ENCODE measurements around the gene ELAVL2.

Gene ELAVL2

GRCh38 chr9:23826120-23826629 is at the start of gene ELAVL2:
Gene ELAVL2 (minus strand): TSS chr9:23826240. CDS start chr9:23762234, 64,006 bp downstream.
- no peak for DNase-seq (ENCODE audit: low read depth in 2 of 2)

- no peak for DNase-seq (ENCODE audit: low read depth in 2 of 2)
These were observed 32.2 kb upstream of the ELAVL2 start for GRCh38 chr9:23858234-23858633.

- DNase-seq (ENCODE audit: low read depth in 2 of 2): no peak
These were observed 30.0 kb upstream of the ELAVL2 start for GRCh38 chr9:23855873-23856604.

- no peak for DNase-seq (ENCODE audit: low read depth in 2 of 2)
These were observed 24.9 kb upstream of the ELAVL2 start for GRCh38 chr9:23850690-23851629.

GRCh38 chr9:23850242-23850689 is 24.2 kb upstream of the ELAVL2 start:
- no peak for DNase-seq (ENCODE audit: low read depth in 2 of 2)

GRCh38 chr9:23849379-23850035 is 23.5 kb upstream of the ELAVL2 start:
- no peak for DNase-seq (ENCODE audit: low read depth in 2 of 2)

- DNase-seq (ENCODE audit: low read depth in 2 of 2): no peak
These were observed 16.6 kb upstream of the ELAVL2 start for GRCh38 chr9:23842565-23843129.

- DNase-seq (ENCODE audit: low read depth in 2 of 2): no peak
These were observed 15.3 kb upstream of the ELAVL2 start for GRCh38 chr9:23841304-23841703.

GRCh38 chr9:23837038-23837437 is 11.0 kb upstream of the ELAVL2 start:
- DNase-seq (ENCODE audit: low read depth in 2 of 2): no peak

GRCh38 chr9:23830929-23831730 is 5.1 kb upstream of the ELAVL2 start:
- DNase-seq (ENCODE audit: low read depth in 2 of 2): no peak

GRCh38 chr9:23830476-23830805 is 4.4 kb upstream of the ELAVL2 start:
- no peak for DNase-seq (ENCODE audit: low read depth in 2 of 2)

- DNase-seq (ENCODE audit: low read depth in 2 of 2): no peak
These were observed 3.8 kb upstream of the ELAVL2 start for GRCh38 chr9:23829580-23830475.

- no peak for DNase-seq (ENCODE audit: low read depth in 2 of 2)
These were observed 340 bp downstream of the ELAVL2 start for GRCh38 chr9:23825700-23826099.

GRCh38 chr9:23824830-23825591 is 1.0 kb downstream of the ELAVL2 start:
- DNase-seq (ENCODE audit: low read depth in 2 of 2): no peak

- DNase-seq (ENCODE audit: low read depth in 2 of 2): no peak
These were observed 1.8 kb downstream of the ELAVL2 start for GRCh38 chr9:23823986-23824829.

- DNase-seq (ENCODE audit: low read depth in 2 of 2): no peak
These were observed 2.8 kb downstream of the ELAVL2 start for GRCh38 chr9:23823269-23823668.

GRCh38 chr9:23822261-23823169 is 3.5 kb downstream of the ELAVL2 start:
- DNase-seq (ENCODE audit: low read depth in 2 of 2): no peak
